GM12878 (cell line): ENCODE data around the gene DPP4. TPM values are rescaled to one million over a fixed set of nuclear protein-coding genes. Genes with fewer than 3 reads are reported as not detected.

Experiments
- ATAC-seq: fragments of 200-7000 bp; cut with Tn5 transposase; 3 replicates; pipeline ENCODE4 v1.9.1; 2020; ENCODE audit warnings: mild to moderate bottlenecking, moderate library complexity
- BruUV-seq: library from RNA; stranded (reverse); fragments of 400-500 nt; replicated peaks from 2 replicates; lab custom pipeline; 2021; lab: Mats Ljungman, UMichigan
- CTCF ChIA-PET: fragments of 300-600 bp; sonication (Branson Sonifier 250); formaldehyde crosslinking; extraction: SDS; loops from one replicate; lab custom pipeline; 2021; ENCODE audit warnings: inconsistent platforms; lab: Yijun Ruan, JAX
- POLR2A ChIA-PET: fragments of 350-600 bp; formaldehyde crosslinking; extraction: SDS; loops from one replicate; lab custom pipeline; 2021; ENCODE audit warnings: inconsistent platforms; lab: Charles Lee
- RAD21 ChIA-PET: fragments of 300-600 bp; sonication (Branson Sonifier 250); formaldehyde crosslinking; loops from one replicate; lab custom pipeline; 2023; ENCODE audit warnings: antibody characterized with exemption; ENCODE audit not compliant: unreplicated experiment; lab: Charles Lee
- SMC1A ChIA-PET: fragments of 300-600 bp; sonication (Branson Sonifier 250); formaldehyde crosslinking; loops from one replicate; lab custom pipeline; 2023; ENCODE audit not compliant: unreplicated experiment, uncharacterized antibody; lab: Charles Lee
- DNase-seq: peaks from one replicate; pipeline ENCODE4 v3.0.0-alpha.2; 2011; ENCODE audit warnings: low read depth, low spot score
- FAIRE-seq: peaks from 3 replicates; lab custom pipeline; 2011; peaks lifted over from hg19 to GRCh38; lab: Jason Lieb, UNC
- H2AFZ ChIP-seq: 2 replicates; pipeline ENCODE4 v1.6.0; 2011; ENCODE audit warnings: low read depth, low read length, control low read depth; ENCODE audit not compliant: control insufficient read depth
- H3K27ac ChIP-seq: 2 replicates; pipeline ENCODE4 v1.5.1; 2011; ENCODE audit warnings: control low read depth; ENCODE audit not compliant: control insufficient read depth, insufficient read depth
- H3K27me3 ChIP-seq, 2 experiments: replicated peaks in 1 of 2; 2 replicates each; pipeline versions ENCODE4 v1.6.0 to v1.6.1; 2011; ENCODE audit warnings: low read length in 1 of 2; ENCODE audit not compliant: control insufficient read depth in 2 of 2, insufficient read depth in 2 of 2
- H3K36me3 ChIP-seq, 2 experiments: 2 replicates each; pipeline ENCODE4 v1.5.1; 2011; ENCODE audit warnings: low read length in 1 of 2; ENCODE audit not compliant: control insufficient read depth in 2 of 2, insufficient read depth in 2 of 2
- H3K4me1 ChIP-seq: 2 replicates; pipeline ENCODE4 v1.6.1; 2011; ENCODE audit warnings: mild to moderate bottlenecking, low read length, moderate library complexity, mixed read lengths; ENCODE audit not compliant: control insufficient read depth, insufficient read depth
- H3K4me2 ChIP-seq: 2 replicates; pipeline ENCODE4 v1.6.0; 2011; ENCODE audit warnings: control low read depth; ENCODE audit not compliant: control insufficient read depth, insufficient read depth
- H3K4me3 ChIP-seq: fragments of 200-600 bp; sonication (generic); 2 replicates; pipeline ENCODE4 v1.5.1; 2016
- H3K79me2 ChIP-seq: 2 replicates; pipeline ENCODE4 v1.6.0; 2011; ENCODE audit warnings: low read length; ENCODE audit not compliant: control insufficient read depth, insufficient read depth
- H3K9ac ChIP-seq: 2 replicates; pipeline ENCODE4 v1.8.0; 2011; ENCODE audit warnings: low read length, control low read depth, mixed read lengths; ENCODE audit not compliant: control insufficient read depth, insufficient read depth
- H3K9me3 ChIP-seq: replicated peaks from 3 replicates; pipeline ENCODE4 v1.5.1; 2011; ENCODE audit warnings: mild to moderate bottlenecking, low read length; ENCODE audit not compliant: control insufficient read depth, insufficient read depth
- H4K20me1 ChIP-seq: 2 replicates; pipeline ENCODE4 v1.6.0; 2011; ENCODE audit not compliant: control insufficient read depth, insufficient read depth
- BCL11A ChIP-seq: IDR thresholded peaks from 2 replicates; pipeline ENCODE4 v1.6.1; 2011; ENCODE audit warnings: low read depth, low read length
- EED ChIP-seq: sonication (generic); IDR thresholded peaks from 2 replicates; pipeline ENCODE4 v1.6.1; 2016; ENCODE audit warnings: antibody characterized with exemption, low read depth
- GABPA ChIP-seq: IDR thresholded peaks from 2 replicates; pipeline ENCODE4 v1.6.1; 2014; ENCODE audit warnings: antibody characterized with exemption, low read depth, mild to moderate bottlenecking, inconsistent platforms
- IKZF1 ChIP-seq: fragments of 450-650 bp; conservative IDR thresholded peaks from 2 replicates; pipeline ENCODE4 v1.6.1; 2017; ENCODE audit warnings: antibody characterized with exemption, mild to moderate bottlenecking
- RB1 ChIP-seq: fragments of 450-650 bp; formaldehyde crosslinking; IDR thresholded peaks from 2 replicates; pipeline ENCODE4 v1.6.1; 2017; ENCODE audit warnings: mild to moderate bottlenecking, borderline replicate concordance
- RBBP5 ChIP-seq: fragments of 200-600 bp; sonication (generic); conservative IDR thresholded peaks from 2 replicates; pipeline ENCODE4 v1.6.1; 2016
- REST ChIP-seq: IDR thresholded peaks from 2 replicates; pipeline ENCODE4 v1.6.1; 2012; ENCODE audit warnings: mild to moderate bottlenecking, low read depth, low read length
- ZBED1 ChIP-seq: IDR thresholded peaks from 2 replicates; pipeline ENCODE4 v1.6.1; 2016; ENCODE audit warnings: borderline replicate concordance
- ZNF217 ChIP-seq: fragments of 450-650 bp; IDR thresholded peaks from 2 replicates; pipeline ENCODE4 v1.6.1; 2017; ENCODE audit warnings: antibody characterized with exemption, mild to moderate bottlenecking
- ZNF274 ChIP-seq: IDR thresholded peaks from one replicate; pipeline ENCODE4 v1.8.0; 2011; ENCODE audit not compliant: insufficient read length, insufficient read depth
- ZNF622 ChIP-seq: fragments of 450-650 bp; IDR thresholded peaks from 2 replicates; pipeline ENCODE4 v1.6.1; 2017; ENCODE audit warnings: mild to moderate bottlenecking, inconsistent platforms
- ZSCAN29 ChIP-seq: fragments of 450-650 bp; IDR thresholded peaks from 2 replicates; pipeline ENCODE4 v1.6.1; 2017; ENCODE audit warnings: mild to moderate bottlenecking, moderate library complexity
- WGBS: methylation state at CpG from one replicate; pipeline ENCODE4 v1.1.6; 2016; ENCODE audit warnings: low lambda C conversion rate; ENCODE audit not compliant: insufficient replicate concordance, insufficient coverage; ENCODE audit errors: missing lambda C conversion rate; 5-methylcytosine and 5-hydroxymethylcytosine counted together
- in situ Hi-C: fragments of 300-500 bp; cut with MboI; formaldehyde crosslinking; loops from 9 replicates; pipeline ENCODE4 v1.14.3; 2018; ENCODE audit warnings: mixed read lengths
- intact Hi-C: fragments of 100-400 bp; cut with micrococcal nuclease; formaldehyde crosslinking; loops from one replicate; pipeline ENCODE4 v1.14.2; 2022; ENCODE audit not compliant: unreplicated experiment
- polyA plus RNA-seq, 11 experiments: library from polyadenylated mRNA; depleted of rRNA in 4 of 11; unstranded in 6 of 11; stranded (reverse) in 5 of 11; fragments of >200 nt; fragmentation: Nextera tagmentation in 4 of 11; fragmentation: Illumina TruSeq in 1 of 11; extraction: Ambion mirVana in 4 of 11; extraction: Trizol in 1 of 11; gene quantifications; 1 replicate in 1 of 11; 2 replicates in 10 of 11; pipeline versions ENCODE4 v1.2.1 to v1.2.3, GENCODE V29; 2011 to 2016; ENCODE audit warnings: inconsistent platforms in 2 of 11, missing spikeins in 2 of 11, low read depth in 1 of 11
- total RNA-seq, 4 experiments: library from RNA; depleted of rRNA in 3 of 4; stranded (reverse); fragments of >200 nt in 3 of 4; fragmentation: Illumina TruSeq in 1 of 4; extraction: Trizol in 1 of 4; gene quantifications; 2 replicates each; pipeline versions ENCODE4 v1.2.1 to v1.2.3, GENCODE V29; 2013 to 2021
- TF ChIP-seq, protein P1 (sequence below): fragments of 450-650 bp; IDR thresholded peaks from 2 replicates; pipeline ENCODE4 v1.6.1; 2016; ENCODE audit warnings: mild to moderate bottlenecking, moderate library complexity, borderline replicate concordance

DPP4 gene
- total and polyA plus RNA-seq, 10 of the 15 experiments (the other 5 are each of a cell fraction or from before 2014, with no cell fraction given), result 4.1 to 11.4 (median 9.3) TPM

GRCh38 chr2:161998857-161999256, 75.2 kb downstream of the DPP4 start:
- RAD21 ChIA-PET, result interaction anchor here (1.6 kb wide), 1 partner anchor 127 kb away, joined by 7 read pairs; no protein-coding TSS in a partner anchor
- no peaks in the 10 kb centered on the region for H4K20me1 ChIP-seq
- SMC1A ChIA-PET, result interaction anchor here (1.3 to 1.6 kb wide), 2 partner anchors 18 to 106 kb away, joined by 3 to 4 read pairs; no protein-coding TSS in a partner anchor
- CTCF ChIA-PET, result interaction anchor here (1.2 to 1.8 kb wide), 4 partner anchors 9 to 412 kb away, joined by 3 to 6 read pairs (median 4); no protein-coding TSS in a partner anchor
- no peak for TF ChIP-seq ZNF622
- no peak for TF ChIP-seq IKZF1
- TF ChIP-seq ZNF274, result no peak
- TF ChIP-seq RBBP5, result no peak
- TF ChIP-seq ZBED1, result no peak
- no peak for TF ChIP-seq ZNF217
- no peak for TF ChIP-seq EED
- TF ChIP-seq, protein P1, sequence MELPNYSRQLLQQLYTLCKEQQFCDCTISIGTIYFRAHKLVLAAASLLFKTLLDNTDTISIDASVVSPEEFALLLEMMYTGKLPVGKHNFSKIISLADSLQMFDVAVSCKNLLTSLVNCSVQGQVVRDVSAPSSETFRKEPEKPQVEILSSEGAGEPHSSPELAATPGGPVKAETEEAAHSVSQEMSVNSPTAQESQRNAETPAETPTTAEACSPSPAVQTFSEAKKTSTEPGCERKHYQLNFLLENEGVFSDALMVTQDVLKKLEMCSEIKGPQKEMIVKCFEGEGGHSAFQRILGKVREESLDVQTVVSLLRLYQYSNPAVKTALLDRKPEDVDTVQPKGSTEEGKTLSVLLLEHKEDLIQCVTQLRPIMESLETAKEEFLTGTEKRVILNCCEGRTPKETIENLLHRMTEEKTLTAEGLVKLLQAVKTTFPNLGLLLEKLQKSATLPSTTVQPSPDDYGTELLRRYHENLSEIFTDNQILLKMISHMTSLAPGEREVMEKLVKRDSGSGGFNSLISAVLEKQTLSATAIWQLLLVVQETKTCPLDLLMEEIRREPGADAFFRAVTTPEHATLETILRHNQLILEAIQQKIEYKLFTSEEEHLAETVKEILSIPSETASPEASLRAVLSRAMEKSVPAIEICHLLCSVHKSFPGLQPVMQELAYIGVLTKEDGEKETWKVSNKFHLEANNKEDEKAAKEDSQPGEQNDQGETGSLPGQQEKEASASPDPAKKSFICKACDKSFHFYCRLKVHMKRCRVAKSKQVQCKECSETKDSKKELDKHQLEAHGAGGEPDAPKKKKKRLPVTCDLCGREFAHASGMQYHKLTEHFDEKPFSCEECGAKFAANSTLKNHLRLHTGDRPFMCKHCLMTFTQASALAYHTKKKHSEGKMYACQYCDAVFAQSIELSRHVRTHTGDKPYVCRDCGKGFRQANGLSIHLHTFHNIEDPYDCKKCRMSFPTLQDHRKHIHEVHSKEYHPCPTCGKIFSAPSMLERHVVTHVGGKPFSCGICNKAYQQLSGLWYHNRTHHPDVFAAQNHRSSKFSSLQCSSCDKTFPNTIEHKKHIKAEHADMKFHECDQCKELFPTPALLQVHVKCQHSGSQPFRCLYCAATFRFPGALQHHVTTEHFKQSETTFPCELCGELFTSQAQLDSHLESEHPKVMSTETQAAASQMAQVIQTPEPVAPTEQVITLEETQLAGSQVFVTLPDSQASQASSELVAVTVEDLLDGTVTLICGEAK, result no peak
- no peak for TF ChIP-seq GABPA
- TF ChIP-seq REST, result no peak
- TF ChIP-seq RB1, result no peak
- no peak for TF ChIP-seq BCL11A
- TF ChIP-seq ZSCAN29, result no peak
- no peaks in the 10 kb centered on the region for H3K9me3 ChIP-seq
- H3K4me1 ChIP-seq, result no peaks in the 10 kb centered on the region
- no peak overlapping the region for H3K4me2 ChIP-seq
- intact Hi-C loops, result no loop called here
- FAIRE-seq, result no peak
- POLR2A ChIA-PET, result no interaction called here
- in situ Hi-C loops, result no loop called here
- ATAC-seq, result no peak
- H3K27me3 ChIP-seq, result no peaks in the 10 kb centered on the region
- WGBS, result 100% methylated on average over 1 of the region's 1 CpG
- no peak overlapping the region for H3K9ac ChIP-seq
- BruUV-seq, result no TSS peak
- no peaks in the 10 kb centered on the region for H3K79me2 ChIP-seq
- DNase-seq, result no peak
- no peak overlapping the region for H3K4me3 ChIP-seq
- peaks cover 0 to 1% of the 10 kb centered on the region in 2 experiments; a peak in 2 of 4 replicates for H3K36me3 ChIP-seq
- H2AFZ ChIP-seq, result no peak overlapping the region
- H3K27ac ChIP-seq, result no peak overlapping the region
